Transverse colon (tissue), 4 donors: ENCODE data around the gene DGAT2.

Source experiments
- EP300 ChIP-seq: sonication (generic); formaldehyde crosslinking; IDR thresholded peaks from one replicate; pipeline ENCODE4 v1.6.1; 2017; ENCODE audit warnings: antibody characterized with exemption, low read depth
- POLR2AphosphoS5 ChIP-seq, 3 donors: sonication (generic); formaldehyde crosslinking; IDR thresholded peaks; one replicate each; pipeline ENCODE4 v1.6.1; 2016; ENCODE audit warnings: antibody characterized with exemption in 3 of 3
- TF ChIP-seq, protein P1 (sequence below), 5 experiments: fragments of 200-600 bp in 3 of 5; fragments of 450-650 bp in 2 of 5; sonication (generic) in 3 of 5; IDR thresholded peaks; 1 replicate in 2 of 5; 2 replicates in 3 of 5; pipeline ENCODE4 v1.5.1; 2016 to 2017; ENCODE audit warnings: antibody characterized with exemption in 5 of 5, inconsistent platforms in 3 of 5, mild to moderate bottlenecking in 2 of 5, moderate library complexity in 1 of 5

DNA sequence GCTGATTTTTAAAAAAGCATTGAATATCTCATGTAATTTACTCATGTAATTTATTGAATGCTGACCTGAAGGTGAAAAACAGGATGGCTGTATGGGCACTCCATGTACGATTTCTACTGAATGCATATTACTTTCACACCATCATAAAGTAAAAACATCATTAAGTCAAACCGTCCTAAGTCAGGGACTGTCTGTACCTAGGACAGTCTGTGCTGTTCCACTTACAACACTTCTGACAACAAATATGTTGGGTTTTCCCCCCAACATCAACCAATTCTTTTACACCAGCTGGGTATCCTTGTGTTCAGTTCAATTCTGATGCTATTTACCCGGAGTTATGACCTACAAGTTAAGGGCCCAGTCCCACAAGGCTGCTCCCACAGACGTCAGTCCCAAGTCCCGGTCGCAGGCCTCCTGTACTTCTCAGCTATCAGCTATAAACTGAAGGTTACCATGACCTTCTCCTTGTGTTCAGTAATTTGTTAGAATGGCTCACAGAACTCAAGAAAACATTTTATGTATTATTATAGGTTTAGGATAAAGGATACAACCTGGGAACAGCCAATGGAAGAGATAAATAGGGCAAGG is 63.4 kb downstream of the DGAT2 start:
- TF ChIP-seq, protein P1, sequence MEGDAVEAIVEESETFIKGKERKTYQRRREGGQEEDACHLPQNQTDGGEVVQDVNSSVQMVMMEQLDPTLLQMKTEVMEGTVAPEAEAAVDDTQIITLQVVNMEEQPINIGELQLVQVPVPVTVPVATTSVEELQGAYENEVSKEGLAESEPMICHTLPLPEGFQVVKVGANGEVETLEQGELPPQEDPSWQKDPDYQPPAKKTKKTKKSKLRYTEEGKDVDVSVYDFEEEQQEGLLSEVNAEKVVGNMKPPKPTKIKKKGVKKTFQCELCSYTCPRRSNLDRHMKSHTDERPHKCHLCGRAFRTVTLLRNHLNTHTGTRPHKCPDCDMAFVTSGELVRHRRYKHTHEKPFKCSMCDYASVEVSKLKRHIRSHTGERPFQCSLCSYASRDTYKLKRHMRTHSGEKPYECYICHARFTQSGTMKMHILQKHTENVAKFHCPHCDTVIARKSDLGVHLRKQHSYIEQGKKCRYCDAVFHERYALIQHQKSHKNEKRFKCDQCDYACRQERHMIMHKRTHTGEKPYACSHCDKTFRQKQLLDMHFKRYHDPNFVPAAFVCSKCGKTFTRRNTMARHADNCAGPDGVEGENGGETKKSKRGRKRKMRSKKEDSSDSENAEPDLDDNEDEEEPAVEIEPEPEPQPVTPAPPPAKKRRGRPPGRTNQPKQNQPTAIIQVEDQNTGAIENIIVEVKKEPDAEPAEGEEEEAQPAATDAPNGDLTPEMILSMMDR (IDR thresholded peaks at IDR 0.05): no peak
- TF ChIP-seq POLR2AphosphoS5 (IDR thresholded peaks at IDR 0.05) (no peak), EP300 (peak; percentile 42)
